GM12872 (cell line): ENCODE data around the gene NRN1.

Experiments used
- TF ChIP-seq, protein P1 (sequence below): IDR thresholded peaks from 3 replicates; pipeline ENCODE4 v1.5.1; 2011; ENCODE audit warnings: low read depth, mild to moderate bottlenecking, low read length, moderate library complexity; ENCODE audit not compliant: insufficient read depth

The NRN1 gene

DNA sequence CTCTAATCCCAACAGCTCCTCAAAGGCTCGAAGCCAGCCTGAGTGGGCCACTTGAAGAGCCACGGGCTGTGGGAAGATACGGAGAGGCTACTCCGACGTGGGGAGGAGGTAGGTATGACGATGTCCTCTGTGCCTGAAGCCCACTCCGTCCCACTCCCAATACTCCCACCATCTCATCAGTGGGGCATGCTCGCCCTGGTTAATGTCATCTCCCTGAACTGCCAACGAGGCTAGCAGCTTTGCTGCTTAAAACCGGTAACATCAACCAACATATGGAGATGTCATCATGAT, 11.1 kb downstream of the NRN1 start:
- TF ChIP-seq, protein P1, sequence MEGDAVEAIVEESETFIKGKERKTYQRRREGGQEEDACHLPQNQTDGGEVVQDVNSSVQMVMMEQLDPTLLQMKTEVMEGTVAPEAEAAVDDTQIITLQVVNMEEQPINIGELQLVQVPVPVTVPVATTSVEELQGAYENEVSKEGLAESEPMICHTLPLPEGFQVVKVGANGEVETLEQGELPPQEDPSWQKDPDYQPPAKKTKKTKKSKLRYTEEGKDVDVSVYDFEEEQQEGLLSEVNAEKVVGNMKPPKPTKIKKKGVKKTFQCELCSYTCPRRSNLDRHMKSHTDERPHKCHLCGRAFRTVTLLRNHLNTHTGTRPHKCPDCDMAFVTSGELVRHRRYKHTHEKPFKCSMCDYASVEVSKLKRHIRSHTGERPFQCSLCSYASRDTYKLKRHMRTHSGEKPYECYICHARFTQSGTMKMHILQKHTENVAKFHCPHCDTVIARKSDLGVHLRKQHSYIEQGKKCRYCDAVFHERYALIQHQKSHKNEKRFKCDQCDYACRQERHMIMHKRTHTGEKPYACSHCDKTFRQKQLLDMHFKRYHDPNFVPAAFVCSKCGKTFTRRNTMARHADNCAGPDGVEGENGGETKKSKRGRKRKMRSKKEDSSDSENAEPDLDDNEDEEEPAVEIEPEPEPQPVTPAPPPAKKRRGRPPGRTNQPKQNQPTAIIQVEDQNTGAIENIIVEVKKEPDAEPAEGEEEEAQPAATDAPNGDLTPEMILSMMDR: no peak

DNA sequence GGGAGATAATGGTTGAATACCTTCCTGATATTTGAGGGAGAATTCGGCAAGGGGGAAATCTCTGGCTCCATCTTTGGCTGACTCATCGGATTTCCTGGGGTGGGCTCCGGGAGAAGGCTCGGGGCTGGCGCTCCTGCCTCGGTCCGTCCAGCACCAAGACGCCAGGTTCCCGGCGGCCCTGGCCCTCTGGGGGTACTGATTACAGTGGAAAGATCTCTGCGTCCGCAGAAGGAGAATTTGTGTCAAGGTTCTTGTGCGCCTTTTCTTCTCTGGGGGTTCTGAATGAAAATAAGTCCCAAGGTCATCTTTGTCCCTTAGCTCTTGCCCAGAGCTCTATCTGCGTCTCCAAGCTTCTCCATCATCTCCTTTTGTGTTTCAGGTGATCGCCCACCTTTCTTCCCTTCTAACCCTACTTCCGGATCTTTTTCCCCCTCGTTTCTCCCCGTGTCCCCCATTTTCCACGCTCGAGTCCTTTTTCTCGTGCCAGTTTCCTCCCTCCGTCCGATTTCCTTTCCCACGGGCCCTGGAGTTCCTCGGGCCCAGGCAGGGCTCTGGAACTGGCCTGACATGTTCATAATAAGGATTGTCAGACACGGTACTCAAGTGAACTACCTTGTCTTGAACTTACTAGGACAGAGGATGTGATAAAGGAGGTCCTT, 11.6 kb downstream of the NRN1 start:
- TF ChIP-seq, protein P1: no peak

DNA sequence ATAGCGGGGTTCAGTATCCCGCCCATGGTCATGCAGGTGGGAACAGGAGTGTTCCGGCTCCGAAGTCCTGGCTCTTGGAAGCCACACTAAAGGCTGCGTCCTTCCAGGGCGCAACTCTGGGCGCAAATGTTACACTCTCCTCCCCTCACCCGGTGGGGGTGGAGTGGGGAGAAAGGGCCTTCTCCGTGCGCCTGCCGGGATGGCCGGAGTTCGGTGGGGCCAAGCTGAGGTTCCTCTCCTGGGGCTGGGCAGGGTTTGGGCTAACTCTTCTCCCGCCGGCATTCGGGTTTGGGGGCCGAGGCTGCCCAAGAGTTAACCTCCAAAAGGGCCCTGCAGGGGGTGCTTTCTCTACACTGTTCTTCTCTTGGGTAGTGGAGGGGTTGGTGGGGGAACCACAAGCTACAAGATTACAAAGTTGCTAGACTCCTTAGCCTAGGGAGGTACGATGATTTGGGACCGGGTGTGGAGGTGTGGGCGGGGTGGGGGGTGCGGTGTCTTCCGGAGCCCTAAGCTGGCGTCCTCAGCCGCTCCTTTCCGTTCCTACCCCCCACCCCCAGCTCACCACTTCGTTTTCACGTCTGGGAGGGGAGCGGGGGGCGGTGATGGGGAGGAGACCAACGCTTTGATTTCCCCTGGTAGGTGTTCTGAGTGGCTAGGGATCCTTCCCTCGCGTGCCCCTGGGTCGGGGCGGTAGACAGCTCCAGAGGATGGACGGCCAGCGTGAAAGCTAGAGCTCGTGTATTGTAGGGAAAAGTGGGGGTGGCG, 12.3 kb downstream of the NRN1 start:
- TF ChIP-seq, protein P1: no peak

DNA sequence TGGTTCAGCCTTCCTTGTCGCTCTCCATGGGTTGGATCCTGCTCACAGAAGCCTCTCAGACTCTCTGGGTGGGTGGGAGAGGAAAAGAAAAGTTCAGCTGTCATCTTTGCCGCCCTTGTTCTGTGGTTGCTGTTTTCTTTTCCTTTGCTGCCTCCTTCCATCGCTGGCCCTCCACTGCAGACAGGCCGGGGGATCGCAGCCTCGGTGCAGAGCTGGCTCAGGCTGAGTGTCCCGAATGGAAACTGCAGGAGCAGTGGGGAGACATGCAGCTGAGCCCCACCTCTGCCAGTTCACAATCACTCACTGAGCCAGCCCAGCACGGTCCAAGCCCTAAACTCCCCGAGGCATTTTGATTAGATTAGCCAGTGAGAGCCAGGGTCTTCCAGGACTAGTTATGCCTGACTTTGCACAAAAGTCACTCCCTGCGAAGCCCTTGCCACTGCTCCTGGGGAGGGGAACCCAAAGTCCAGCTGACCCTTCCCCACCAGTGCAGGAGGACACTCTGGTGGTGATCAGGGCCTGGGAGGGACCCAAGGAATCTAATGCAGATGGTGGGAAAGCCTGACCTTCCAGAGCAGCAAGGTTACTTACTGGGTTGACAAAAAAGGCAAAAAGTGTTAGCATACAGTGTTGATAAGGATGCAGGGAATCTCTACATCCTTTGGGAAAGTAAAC, 14.0 kb downstream of the NRN1 start:
- TF ChIP-seq, protein P1: no peak

DNA sequence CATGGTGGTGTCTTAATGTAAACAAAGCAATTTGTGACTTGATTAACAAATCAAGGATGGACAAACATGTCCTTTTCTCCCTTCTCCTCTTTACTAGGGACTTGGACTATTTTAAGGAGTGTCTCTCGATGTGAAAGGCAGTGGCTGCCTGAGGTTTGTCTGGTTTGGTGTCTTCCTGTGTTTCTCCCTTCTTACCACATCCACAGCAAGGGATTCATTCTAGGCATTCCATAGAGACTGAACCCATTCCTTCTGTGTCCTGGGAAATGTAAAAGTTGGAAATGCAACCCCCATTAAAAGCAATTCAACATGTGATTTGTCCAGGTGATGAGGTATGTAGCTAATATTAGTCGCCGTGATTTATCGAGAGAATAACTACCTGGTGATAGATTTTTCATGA, 15.9 kb downstream of the NRN1 start:
- TF ChIP-seq, protein P1: no peak

DNA sequence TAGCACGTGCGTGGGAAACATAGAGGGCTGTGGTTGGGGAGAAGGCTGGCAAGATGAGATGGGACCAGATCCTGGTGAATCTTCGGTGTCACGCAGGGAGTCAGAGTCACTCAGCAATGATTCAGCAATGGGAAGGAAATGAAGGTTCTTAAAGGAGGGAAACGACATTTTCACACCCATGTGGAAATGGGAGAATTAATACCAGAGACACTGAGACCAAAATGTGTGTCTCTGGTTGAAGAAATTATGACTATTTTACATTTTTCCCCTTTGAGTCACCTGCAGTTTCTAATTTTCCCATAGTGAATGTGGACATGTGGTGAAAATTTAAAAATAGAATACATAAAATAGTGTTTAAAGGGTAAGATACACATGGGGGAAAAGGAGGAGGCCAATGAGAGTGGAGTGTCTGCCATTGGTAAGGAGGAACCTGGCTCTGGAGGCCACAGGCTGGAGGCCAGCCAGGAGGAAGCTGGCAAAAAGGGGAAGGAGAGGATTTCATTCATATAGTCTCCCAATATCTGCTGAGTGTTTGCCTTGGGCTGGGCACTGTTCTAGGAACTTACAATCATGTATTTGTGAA, 17.5 kb downstream of the NRN1 start:
- TF ChIP-seq, protein P1: no peak

DNA sequence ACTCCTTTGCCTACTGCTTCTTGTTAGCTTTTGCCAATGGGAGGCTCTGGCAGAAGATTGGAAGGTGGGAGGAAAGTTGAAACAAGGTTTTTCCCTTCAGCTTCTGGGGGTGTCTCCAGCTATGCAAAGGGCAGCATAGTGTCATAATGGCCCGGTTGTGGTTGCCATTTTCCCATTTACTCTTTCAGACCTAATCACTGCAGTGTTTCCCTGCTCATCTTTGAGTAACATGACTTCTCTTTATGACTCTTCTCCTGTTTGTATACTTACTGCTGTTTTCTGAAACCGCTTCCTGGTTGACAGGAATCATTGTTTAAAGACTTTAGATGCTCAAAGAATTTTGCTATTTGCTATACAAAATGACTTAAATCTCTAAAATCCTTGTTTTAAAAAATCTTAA, 19.9 kb downstream of the NRN1 start:
- TF ChIP-seq, protein P1: no peak
